GM12892 (cell line): ENCODE measurements around the gene CBLB.
A peak's percentile ranks its signal among the peaks of the same experiment; 100 is the strongest.

Source experiments
- DNase-seq: peaks from one replicate; pipeline ENCODE4 v3.0.0; 2011; ENCODE audit not compliant: insufficient read length
- FAIRE-seq: peaks from 2 replicates; lab custom pipeline; 2011; peaks lifted over from hg19 to GRCh38; lab: Jason Lieb, UNC
- POLR2A ChIP-seq: IDR thresholded peaks from 2 replicates; pipeline ENCODE4 v1.6.1; 2011; ENCODE audit warnings: low read depth, low read length, control low read depth
- POLR2AphosphoS5 ChIP-seq: IDR thresholded peaks from 2 replicates; pipeline ENCODE4 v1.6.1; 2011; ENCODE audit warnings: low read depth, low read length, control low read depth
- TAF1 ChIP-seq: IDR thresholded peaks from 2 replicates; pipeline ENCODE4 v1.6.1; 2011; ENCODE audit warnings: low read depth, mild to moderate bottlenecking, control low read depth, low read length, borderline replicate concordance

Gene CBLB

DNA sequence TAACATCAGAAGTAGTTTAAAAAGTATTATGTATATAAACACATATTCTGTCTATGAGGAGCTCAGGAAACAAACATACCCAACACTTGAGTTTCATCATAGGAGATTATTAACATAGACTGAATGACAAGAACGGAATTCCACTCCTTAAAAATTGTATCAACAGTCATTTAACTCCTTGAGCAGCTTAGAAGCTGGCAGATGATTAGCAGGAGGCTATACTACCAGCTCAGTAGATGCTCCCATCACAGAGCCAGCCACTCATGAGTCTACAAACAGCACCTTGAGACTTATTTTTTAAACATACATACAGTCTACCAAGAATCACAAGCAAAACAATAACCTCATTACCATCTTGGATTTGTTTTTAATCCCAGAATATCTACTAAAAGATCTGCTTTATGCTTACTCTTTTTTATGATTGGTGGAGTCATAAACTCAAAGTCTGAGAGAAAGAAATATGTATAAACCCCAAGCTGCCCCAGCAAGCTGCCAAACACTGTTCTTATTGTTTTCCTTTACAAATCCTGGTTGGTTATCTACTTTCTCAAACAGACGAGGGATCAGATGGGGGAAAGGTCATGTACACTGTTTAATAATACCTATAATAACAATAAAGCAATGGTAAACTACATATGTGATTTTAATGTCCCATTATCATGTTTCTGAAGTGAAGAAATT lies 59.5 kb downstream of the CBLB start:
- FAIRE-seq (no peak), DNase-seq (no peak)
- TF ChIP-seq POLR2A (no peak), TAF1 (no peak), POLR2AphosphoS5 (no peak)

DNA sequence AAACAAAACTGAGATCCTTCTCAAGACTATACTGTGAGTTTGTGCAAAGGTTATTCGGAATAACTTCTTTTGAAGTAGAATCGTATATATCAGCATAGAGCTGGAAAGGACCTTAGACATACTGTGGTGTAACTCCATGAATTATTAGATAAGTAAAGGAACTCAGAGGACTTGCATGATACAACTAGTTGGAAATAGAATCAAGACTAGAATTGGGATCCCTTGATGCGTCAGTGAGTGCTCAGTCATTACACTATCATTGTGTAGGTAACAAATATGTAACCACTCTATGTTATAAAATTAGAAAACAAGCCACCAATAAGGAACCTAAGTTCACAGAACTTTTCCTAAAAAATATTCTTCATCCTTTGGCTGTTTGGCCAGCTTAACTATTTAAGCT lies 61.1 kb downstream of the CBLB start:
- no peak for FAIRE-seq
- TF ChIP-seq TAF1 (no peak), POLR2A (no peak), POLR2AphosphoS5 (no peak)
- no peak for DNase-seq

DNA sequence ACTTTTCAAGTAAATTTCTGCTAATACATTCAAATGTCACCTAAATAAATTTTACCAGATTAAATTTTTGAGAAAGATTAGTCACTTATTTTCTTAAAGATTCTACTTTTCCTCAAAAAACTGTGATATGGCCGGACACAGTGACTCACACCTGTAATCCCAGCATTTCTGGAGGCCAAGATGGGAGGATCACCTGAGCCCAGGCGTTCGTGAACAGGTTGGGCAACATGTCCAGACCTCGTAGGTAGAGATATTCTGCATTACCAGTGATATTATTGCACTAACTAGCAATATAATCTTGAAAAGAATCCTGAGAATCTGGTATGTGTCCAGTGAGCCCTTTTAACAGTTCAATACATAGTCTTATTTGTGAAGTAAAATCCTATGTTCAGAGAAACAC lies 61.7 kb downstream of the CBLB start:
- TF ChIP-seq TAF1 (no peak), POLR2A (no peak), POLR2AphosphoS5 (no peak)
- DNase-seq, result no peak
- FAIRE-seq, result no peak

DNA sequence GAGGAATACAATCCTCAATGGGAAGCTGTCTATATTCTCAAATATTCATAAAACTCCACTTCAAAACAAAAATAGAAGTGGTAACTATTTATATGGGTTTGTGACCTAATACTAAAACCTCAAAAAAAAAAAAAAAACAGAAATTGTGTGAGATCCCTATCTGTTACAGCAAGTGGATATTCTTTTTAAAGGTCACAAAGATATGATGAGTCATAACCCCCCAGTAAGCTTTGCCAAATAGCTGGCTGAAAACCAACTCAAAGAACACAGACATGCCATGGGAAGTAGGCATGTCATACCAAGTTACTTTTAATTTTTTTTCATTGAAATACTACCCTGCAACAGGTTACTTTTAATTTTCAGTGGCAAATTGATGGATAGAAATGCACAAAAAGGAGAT lies 62.5 kb downstream of the CBLB start:
- FAIRE-seq (no peak), DNase-seq (no peak)
- TF ChIP-seq POLR2AphosphoS5 (no peak), TAF1 (no peak), POLR2A (no peak)

DNA sequence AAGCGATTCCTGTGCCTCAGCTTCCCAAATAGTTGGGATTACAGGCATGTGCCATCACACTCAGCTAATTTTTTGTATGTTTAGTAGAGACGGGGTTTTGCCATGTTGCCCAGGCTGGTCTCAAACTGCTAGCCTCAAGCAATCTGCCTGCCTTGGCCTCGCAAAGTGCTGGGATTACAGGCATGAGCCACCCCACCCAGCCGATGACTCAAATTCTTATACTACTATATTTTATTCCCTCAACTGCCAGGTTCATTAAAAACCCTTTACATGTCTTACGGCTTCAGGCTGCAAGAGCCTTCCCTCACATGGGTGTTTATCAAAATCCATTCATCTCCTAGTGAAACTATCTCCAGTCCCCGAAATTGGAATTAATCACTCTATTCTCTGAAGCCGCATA lies 63.4 kb downstream of the CBLB start:
- FAIRE-seq (no peak), DNase-seq (no peak)
- TF ChIP-seq POLR2A (no peak), TAF1 (no peak), POLR2AphosphoS5 (no peak)

DNA sequence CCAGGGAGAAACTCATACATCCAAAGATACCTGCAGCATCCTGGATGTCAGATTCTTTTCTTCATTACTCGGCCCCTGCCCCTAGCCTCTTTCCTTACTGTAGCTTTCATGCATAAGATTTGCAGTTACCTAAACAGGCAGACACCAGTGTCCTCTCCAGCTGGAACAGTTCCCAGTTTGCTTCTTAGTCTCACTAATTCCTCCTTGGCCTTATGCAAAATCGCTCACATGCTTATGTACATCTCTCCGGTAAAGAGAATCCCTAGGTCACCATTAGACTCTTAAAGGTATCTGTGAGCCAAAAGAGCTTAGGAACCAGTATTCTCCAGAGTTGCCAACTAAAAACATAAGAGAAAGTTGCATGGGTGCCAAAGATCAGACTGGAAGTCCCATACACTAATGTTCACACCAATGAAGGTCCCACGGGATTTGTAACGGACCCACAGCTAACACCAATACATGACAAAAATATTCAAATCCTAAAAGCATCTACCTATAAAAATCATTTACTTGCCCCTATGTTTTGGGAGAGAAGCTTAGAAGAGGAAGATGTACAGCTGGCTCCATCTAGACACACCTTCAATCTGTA lies 66.6 kb downstream of the CBLB start:
- TF ChIP-seq TAF1 (no peak), POLR2A (no peak), POLR2AphosphoS5 (no peak)
- FAIRE-seq (no peak), DNase-seq (no peak)

DNA sequence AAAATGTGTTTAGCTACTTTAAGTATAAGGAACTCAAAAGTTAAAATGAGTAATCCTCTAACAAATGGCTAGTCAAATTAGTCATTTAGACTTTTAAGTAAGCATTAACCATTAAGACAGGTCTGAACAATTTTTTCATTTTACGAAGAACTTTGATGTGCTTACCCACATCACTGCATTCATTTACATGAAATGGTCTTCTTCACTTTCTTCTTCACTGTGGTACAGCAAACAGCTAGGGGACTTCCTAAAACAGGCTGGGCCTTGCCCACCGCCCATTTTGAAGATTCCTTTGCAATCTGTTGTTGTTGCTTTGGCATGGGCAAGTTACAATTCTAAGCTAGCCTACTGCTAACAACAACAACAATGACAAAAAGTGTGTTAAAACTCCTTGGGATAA lies 67.4 kb downstream of the CBLB start:
- TF ChIP-seq POLR2A, result no peak
- no peak for TF ChIP-seq TAF1
- no peak for TF ChIP-seq POLR2AphosphoS5
- FAIRE-seq (peak; percentile 58), DNase-seq (no peak)

DNA sequence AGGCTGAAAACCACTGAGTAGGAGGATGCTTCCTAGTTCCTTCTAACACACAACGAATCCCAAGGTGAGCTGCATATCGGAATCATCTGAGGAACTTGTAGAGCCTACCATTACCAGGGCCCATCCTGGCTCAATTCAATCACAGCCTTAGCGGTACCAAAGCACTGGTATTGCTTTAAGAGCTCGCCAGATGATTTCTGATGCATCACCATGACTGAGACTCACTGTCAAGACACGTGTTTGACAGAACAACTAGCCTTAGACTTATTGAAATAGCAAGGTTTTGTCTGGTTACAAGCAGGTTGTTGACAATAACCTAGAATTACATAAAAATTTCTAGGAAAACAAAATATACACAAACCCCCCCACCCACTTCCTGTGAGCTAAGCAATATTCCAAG lies 68.5 kb downstream of the CBLB start:
- no peak for DNase-seq
- peak; percentile 51 for FAIRE-seq
- TF ChIP-seq POLR2AphosphoS5, result no peak

DNA sequence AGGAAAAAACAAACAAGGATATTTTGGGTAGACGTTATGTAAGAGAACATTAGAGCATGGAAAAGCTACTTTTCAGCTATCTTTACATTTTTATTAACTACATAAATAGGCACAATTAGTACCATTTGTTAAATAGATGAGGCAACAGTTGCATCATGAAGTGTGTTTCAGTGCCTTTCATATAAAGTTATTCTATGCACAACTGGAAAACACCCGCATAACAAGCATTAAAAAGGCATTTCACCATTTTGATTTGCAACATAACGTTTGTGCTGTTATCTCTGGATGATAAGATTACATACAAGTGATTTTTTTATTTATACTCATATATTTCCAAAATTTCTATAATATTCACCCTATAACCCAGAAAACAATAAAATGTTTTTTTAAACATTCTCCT lies 69.5 kb downstream of the CBLB start:
- TF ChIP-seq POLR2AphosphoS5 (no peak), TAF1 (no peak), POLR2A (no peak)
- FAIRE-seq (no peak), DNase-seq (no peak)

DNA sequence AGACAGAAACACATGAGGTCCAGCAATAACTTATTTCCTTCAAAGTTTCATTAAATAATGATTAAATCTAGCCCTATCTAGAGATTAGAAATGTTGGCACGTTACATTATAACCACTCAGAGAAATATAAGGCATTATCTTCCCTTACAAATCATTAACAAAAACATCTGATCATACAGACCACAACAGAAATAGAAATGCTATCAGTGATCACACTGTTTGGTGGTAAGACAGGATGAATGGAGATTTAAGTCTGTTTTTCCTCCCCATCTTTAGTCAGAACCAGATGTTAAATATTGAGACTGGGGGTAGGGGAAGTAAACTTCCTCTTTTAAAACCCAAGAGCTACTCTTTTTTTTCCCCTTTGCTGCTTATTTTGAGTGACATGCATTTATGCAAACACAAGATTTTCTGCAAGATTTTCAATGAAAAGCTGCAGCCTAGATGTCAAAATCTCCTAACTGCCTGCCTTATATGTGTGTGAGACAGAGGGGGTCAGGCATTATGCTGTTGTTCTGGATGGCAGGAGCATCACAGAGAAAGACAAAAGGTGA lies 70.4 kb downstream of the CBLB start:
- peak; percentile 84 for FAIRE-seq
- TF ChIP-seq POLR2AphosphoS5 (no peak), POLR2A (no peak), TAF1 (no peak)
- no peak for DNase-seq

DNA sequence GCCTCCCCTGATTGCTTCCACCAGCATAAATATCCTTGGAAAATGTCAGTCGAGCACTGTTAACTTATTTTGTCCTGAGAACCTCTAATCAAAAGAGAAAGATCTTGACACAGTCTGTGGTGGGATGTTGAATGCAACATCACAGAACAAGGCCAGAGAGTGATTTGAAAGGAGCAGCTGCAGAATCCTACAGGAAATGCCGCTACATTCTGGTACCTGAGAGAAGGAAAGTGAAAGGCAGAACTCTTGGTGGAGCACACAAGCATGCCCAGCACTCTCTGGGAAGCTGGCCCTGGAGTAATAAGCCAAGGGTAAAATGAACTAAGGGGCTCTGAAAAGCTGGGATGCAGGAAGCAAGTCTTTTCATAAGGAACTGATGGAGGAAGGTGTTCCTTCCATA lies 75.8 kb downstream of the CBLB start:
- FAIRE-seq (no peak), DNase-seq (no peak)
- TF ChIP-seq POLR2A, result no peak
- no peak for TF ChIP-seq POLR2AphosphoS5
- TF ChIP-seq TAF1, result no peak
